ENCODE results near the gene APPL2. TPM values are rescaled to one million over a fixed set of nuclear protein-coding genes. Genes with fewer than 3 reads are reported as not detected.

The APPL2 gene
- total RNA-seq, 3 donors from 2014 or later, result 110 to 226 (median 138) TPM

GRCh38 chr12:105212438-105212837, 23.5 kb downstream of the APPL2 start:
- no peak for ATAC-seq
- Histone ChIP-seq H3K9me3 (no peaks in the 10 kb centered on the region), H3K36me3 (ENCODE audit: low read depth) (peaks cover 4% of the 10 kb centered on the region), H3K4me3 (no peak overlapping the region), H3K4me1 (ENCODE audit: low read depth) (peaks cover 16% of the 10 kb centered on the region)
- no peak for DNase-seq
- TF ChIP-seq CTCF (IDR thresholded peaks at IDR 0.05), result no peak
- intact Hi-C loops (cut with DNase I, micrococcal nuclease), result no loop called here

- Histone ChIP-seq H3K4me1 (ENCODE audit: low read depth) (peaks cover 5% of the 10 kb centered on the region), H3K36me3 (ENCODE audit: low read depth) (no peaks in the 10 kb centered on the region), H3K4me3 (no peak overlapping the region), H3K9me3 (no peaks in the 10 kb centered on the region)
- TF ChIP-seq CTCF (IDR thresholded peaks at IDR 0.05), result no peak
- ATAC-seq (no peak), DNase-seq (no peak)
- intact Hi-C loops (cut with DNase I, micrococcal nuclease), result no loop called here
Measured at GRCh38 chr12:105209091-105209490, 26.9 kb downstream of the APPL2 start.

- no peaks in the 10 kb centered on the region for H3K9me3 ChIP-seq
Measured at GRCh38 chr12:105206686-105207374, 29.1 kb downstream of the APPL2 start.

GRCh38 chr12:105205322-105206048, 30.5 kb downstream of the APPL2 start:
- Histone ChIP-seq H3K4me1 (ENCODE audit: low read depth) (no peaks in the 10 kb centered on the region), H3K36me3 (ENCODE audit: low read depth) (no peaks in the 10 kb centered on the region), H3K9me3 (no peaks in the 10 kb centered on the region), H3K4me3 (no peak overlapping the region)
- peak in 2 of 3 donors; percentile 64 to 82 for DNase-seq
- ATAC-seq, result peak; percentile 94
- intact Hi-C loops (cut with DNase I, micrococcal nuclease), result no loop called here
- TF ChIP-seq CTCF (IDR thresholded peaks at IDR 0.05), result no peak

More at GRCh38 chr12:105206686-105207374, 29.1 kb downstream of the APPL2 start:
- ATAC-seq (no peak), DNase-seq (no peak)
- intact Hi-C loops (cut with DNase I, micrococcal nuclease), result no loop called here
- H3K4me3 ChIP-seq, result no peak overlapping the region
- no peaks in the 10 kb centered on the region for H3K4me1 ChIP-seq (ENCODE audit: low read depth)
- H3K36me3 ChIP-seq (ENCODE audit: low read depth), result no peaks in the 10 kb centered on the region
- no peak for TF ChIP-seq CTCF (IDR thresholded peaks at IDR 0.05)

GRCh38 chr12:105204916-105205315, 31.1 kb downstream of the APPL2 start:
- Histone ChIP-seq H3K4me1 (ENCODE audit: low read depth) (no peaks in the 10 kb centered on the region), H3K4me3 (no peak overlapping the region), H3K9me3 (no peaks in the 10 kb centered on the region), H3K36me3 (ENCODE audit: low read depth) (no peaks in the 10 kb centered on the region)
- no peak for TF ChIP-seq CTCF (IDR thresholded peaks at IDR 0.05)
- intact Hi-C loops (cut with DNase I, micrococcal nuclease), result no loop called here
- ATAC-seq (peak; percentile 45), DNase-seq (no peak)

Measured in mucosa of descending colon (tissue), 3 donors.